Fibroblast of the aortic adventitia (primary cell): Measurements from ENCODE around the gene USP6NL. TPM values are rescaled to one million over a fixed set of nuclear protein-coding genes. Genes with fewer than 3 reads are reported as not detected.
"Not testable (repeated sequence)": the region's sequence is repeated elsewhere in the genome, so short reads cannot be mapped to it uniquely, and the experiment has no call there.

Source experiments
- DNase-seq: peaks from one replicate; pipeline ENCODE4 v3.0.0-alpha.2; 2010; ENCODE audit warnings: low read depth
- H3K4me3 ChIP-seq: 2 replicates; pipeline ENCODE4 v1.5.1; 2011; ENCODE audit warnings: low read depth, mild to moderate bottlenecking, control low read depth, low read length, moderate library complexity
- total RNA-seq: library from RNA; depleted of rRNA; stranded (reverse); fragments of >200 nt; gene quantifications from 2 replicates; pipeline ENCODE4 v1.2.3, GENCODE V29; 2012; ENCODE audit warnings: low replicate concordance
- TF ChIP-seq, protein P1 (sequence below): IDR thresholded peaks from 2 replicates; pipeline ENCODE4 v1.5.1; 2011; ENCODE audit warnings: mild to moderate bottlenecking, low read length, control low read depth, inconsistent platforms; ENCODE audit not compliant: insufficient read depth

USP6NL gene
- total RNA-seq, 1 donor, result 15.2 TPM

DNA sequence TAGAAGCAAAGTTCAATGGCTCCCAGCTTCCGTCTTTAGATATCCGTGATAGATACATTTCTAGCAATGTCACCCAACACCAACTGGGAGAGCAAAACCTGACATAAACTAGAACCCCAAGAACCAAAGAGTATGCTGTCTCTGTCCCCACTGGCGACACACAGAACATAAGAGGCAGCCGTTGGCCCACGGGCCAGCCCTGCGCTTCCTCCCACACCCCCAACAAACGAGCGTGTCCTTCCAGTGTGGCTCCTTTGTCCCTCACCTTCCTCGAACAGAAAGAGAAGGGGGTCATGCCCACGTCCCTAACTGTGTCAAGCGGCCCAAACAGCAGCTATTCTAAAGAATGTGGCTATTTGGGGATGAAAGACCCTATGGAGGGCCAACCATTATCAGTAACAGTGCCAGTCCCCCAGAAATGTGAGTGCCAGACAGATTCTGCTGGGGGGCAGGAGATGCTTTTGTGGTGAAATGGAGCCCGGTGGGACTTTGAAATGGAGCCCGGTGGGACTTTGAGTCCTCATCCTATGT is 171.9 kb downstream of the USP6NL start:
- TF ChIP-seq, protein P1, sequence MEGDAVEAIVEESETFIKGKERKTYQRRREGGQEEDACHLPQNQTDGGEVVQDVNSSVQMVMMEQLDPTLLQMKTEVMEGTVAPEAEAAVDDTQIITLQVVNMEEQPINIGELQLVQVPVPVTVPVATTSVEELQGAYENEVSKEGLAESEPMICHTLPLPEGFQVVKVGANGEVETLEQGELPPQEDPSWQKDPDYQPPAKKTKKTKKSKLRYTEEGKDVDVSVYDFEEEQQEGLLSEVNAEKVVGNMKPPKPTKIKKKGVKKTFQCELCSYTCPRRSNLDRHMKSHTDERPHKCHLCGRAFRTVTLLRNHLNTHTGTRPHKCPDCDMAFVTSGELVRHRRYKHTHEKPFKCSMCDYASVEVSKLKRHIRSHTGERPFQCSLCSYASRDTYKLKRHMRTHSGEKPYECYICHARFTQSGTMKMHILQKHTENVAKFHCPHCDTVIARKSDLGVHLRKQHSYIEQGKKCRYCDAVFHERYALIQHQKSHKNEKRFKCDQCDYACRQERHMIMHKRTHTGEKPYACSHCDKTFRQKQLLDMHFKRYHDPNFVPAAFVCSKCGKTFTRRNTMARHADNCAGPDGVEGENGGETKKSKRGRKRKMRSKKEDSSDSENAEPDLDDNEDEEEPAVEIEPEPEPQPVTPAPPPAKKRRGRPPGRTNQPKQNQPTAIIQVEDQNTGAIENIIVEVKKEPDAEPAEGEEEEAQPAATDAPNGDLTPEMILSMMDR, result no peak
- no peak overlapping the region for H3K4me3 ChIP-seq
- DNase-seq, result no peak

DNA sequence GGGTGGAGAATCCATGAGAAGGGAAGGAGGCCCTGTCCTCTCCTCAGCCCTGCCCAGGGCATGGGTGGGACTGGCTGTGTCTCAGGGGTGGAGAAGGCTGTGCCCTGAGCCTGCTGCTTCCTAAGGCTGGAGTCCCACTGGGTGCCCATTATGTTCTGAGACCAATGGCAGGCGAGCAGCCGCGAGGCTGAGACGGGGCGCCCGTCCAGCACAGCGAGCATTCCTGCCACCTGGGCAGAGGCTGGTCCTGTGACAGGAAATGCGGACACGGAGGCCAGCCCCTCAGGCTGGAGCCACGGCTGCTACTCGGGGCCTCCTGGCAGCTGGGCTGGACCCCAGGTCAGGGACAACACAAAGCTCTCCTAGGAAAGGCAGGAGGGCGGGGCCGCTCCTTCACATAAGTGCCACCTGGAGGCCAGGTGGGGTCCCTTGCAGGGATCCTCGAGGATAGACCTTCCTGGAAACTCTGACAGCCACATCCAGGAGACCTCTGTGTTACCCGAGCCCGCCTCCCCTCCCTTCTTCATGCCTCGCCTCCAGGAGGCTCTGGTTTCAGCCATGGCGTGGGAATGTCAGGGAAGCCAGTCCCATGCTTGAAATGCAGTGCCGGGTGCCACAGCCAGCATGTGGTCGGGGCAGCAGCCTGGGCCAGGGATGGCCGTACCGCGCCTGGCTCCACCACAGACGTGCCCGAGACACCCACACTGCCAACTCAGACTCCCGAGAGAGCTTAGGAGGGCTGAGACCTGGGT is 173.9 kb downstream of the USP6NL start:
- TF ChIP-seq, protein P1, result no peak
- DNase-seq, result no peak
- no peak overlapping the region for H3K4me3 ChIP-seq

DNA sequence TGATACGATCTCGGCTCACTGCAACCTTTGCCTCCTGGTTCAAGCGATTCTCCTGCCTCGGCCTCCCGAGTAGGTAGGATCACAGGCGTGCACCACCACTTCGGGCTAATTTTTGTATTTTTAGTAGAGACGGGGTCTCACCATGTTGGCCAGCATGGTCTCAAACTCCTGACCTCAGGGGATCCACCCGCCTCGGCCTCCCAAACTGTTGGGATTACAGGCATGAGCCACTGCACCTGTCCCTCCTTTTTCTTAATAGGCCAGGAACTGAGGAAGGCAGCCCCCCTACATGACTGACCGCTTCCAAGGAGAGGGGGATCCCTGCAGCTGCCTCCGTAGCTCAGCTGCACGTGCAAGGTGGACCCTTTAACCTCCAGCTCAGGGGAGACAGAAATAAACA is 175.0 kb downstream of the USP6NL start:
- DNase-seq, H3K4me3 ChIP-seq: not testable (repeated sequence)

DNA sequence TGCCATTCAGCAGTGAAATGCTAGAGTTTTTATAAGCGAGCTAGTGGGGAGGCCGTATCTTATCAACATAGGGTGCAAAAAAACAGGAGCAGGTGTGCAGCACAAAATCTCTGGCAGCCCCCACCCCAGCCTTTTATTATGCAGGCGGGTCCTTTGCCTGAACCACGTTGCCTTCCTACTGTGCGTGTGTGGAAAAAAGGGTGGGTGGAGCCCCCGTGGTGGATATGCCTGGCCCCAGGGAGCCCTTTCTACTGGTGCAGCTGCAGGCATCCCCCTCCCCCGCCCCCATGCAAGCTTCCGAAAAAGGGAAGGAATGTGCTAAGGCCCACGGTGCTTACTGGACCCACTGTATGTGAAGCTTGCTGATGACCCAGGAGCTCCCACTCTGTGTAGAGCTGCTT is 175.9 kb downstream of the USP6NL start:
- TF ChIP-seq, protein P1, result no peak
- no peak overlapping the region for H3K4me3 ChIP-seq
- no peak for DNase-seq

DNA sequence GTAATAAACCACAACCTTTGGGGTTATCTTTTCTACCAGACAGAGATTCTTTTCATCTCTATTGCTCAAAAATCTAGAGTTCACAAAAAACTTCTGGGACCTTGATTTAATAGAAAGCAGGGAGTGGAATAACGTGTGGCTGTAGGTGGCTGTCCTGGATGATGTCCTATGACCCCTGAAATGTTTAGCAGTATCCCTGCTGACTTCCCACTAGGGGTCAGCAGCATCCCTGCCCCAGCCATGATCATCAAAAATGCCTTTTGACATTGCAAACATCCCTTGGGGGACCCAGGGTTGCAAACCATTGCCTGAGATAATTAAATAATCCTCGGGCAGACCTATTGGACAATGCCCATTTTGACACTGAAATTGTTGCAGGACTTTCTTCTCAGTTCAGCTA is 177.1 kb downstream of the USP6NL start:
- DNase-seq, result no peak
- no peak overlapping the region for H3K4me3 ChIP-seq
- TF ChIP-seq, protein P1, result peak; percentile 9

DNA sequence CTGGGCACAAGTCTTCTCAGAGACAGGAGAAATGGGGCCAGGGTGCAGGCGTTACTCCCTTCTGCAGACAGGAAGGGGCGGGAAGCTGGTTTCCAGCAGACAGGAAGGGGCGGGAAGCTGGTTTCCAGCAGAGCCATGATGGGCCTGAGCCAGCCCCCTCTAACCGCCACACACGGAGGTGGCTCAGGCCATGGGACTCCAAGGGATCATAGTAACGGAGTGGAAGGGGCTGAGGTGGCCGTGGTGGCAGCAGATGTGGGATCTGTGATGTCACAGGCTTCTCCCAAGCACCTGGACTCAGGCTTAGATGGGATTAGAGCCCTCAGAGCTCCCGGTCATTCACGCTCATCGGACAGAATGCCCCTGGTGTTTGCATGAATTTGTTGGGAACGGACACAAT is 177.8 kb downstream of the USP6NL start:
- TF ChIP-seq, protein P1, result no peak
- no peak for DNase-seq
- no peak overlapping the region for H3K4me3 ChIP-seq

DNA sequence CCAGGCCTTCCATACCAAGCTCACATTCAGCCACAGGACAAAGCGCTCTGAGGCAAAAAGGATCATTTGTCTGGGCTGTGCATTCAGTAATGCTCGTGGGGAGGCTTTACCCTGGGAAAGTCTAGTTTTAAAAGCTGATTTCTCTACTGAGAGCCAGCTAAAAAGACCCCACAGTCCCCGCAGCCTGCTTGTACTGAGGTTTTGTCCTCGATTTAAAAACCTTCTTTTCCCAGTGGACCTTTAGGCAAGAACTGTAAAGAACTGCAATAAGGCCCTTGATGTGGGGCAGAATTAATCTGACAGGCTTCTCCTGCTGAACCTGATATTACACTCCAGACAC is 180.3 kb downstream of the USP6NL start:
- DNase-seq, result no peak
- TF ChIP-seq, protein P1, result no peak
- H3K4me3 ChIP-seq, result no peak overlapping the region
